Neural cell (in vitro differentiated cells): ENCODE results near the gene APH1A. TPM values are rescaled to one million over a fixed set of nuclear protein-coding genes. Genes with fewer than 3 reads are reported as not detected.
"Not testable (repeated sequence)": the region's sequence is repeated elsewhere in the genome, so short reads cannot be mapped to it uniquely, and the experiment has no call there.

Experiments used
- H2AFZ ChIP-seq: fragments of 200-600, 300-800 bp; sonication (generic), shearing (Covaris generic); 2 replicates; pipeline ENCODE4 v1.6.0; 2014; ENCODE audit warnings: low read depth, mild to moderate bottlenecking, antibody characterized with exemption, low read length, moderate library complexity
- H3F3A ChIP-seq: fragments of 200-600 bp; shearing (Covaris generic); 2 replicates; pipeline ENCODE4 v1.6.1; 2016; ENCODE audit warnings: mild to moderate bottlenecking, moderate library complexity, mixed read lengths, antibody characterized with exemption, low read length; ENCODE audit not compliant: insufficient read depth, poor library complexity, severe bottlenecking
- H3K27ac ChIP-seq: fragments of 200-600, 300-800 bp; sonication (generic), shearing (Covaris generic); 2 replicates; pipeline ENCODE4 v1.5.1; 2014; ENCODE audit warnings: mild to moderate bottlenecking, low read length, moderate library complexity
- H3K27me3 ChIP-seq: fragments of 300-800, 200-600 bp; sonication (generic), shearing (Covaris generic); 2 replicates; pipeline ENCODE4 v1.6.0; 2014; ENCODE audit warnings: mild to moderate bottlenecking, low read depth, low read length, moderate library complexity; ENCODE audit not compliant: insufficient read depth
- H3K36me3 ChIP-seq: fragments of 300-800, 200-600 bp; sonication (generic), shearing (Covaris generic); 2 replicates; pipeline ENCODE4 v1.5.1; 2014; ENCODE audit warnings: mild to moderate bottlenecking, antibody characterized with exemption, low read length, moderate library complexity; ENCODE audit not compliant: insufficient read depth
- H3K4me2 ChIP-seq: fragments of 300-800, 200-600 bp; sonication (generic), shearing (Covaris generic); 2 replicates; pipeline ENCODE4 v1.6.0; 2014; ENCODE audit warnings: mild to moderate bottlenecking, low read length
- H3K4me3 ChIP-seq: fragments of 300-800, 200-600 bp; sonication (generic), shearing (Covaris generic); 2 replicates; pipeline ENCODE4 v1.5.1; 2014; ENCODE audit warnings: mild to moderate bottlenecking, low read length, moderate library complexity
- H3K79me2 ChIP-seq: fragments of 200-600 bp; shearing (Covaris generic); replicated peaks from 2 replicates; pipeline ENCODE4 v1.6.0; 2014; ENCODE audit warnings: mild to moderate bottlenecking, low read length, moderate library complexity; ENCODE audit not compliant: insufficient read depth
- H3K9ac ChIP-seq: fragments of 300-800, 200-600 bp; sonication (generic), shearing (Covaris generic); 2 replicates; pipeline ENCODE4 v1.6.1; 2016; ENCODE audit warnings: mild to moderate bottlenecking, low read length, mixed read lengths
- H3K9me2 ChIP-seq: fragments of 200-600 bp; shearing (Covaris generic); 2 replicates; pipeline ENCODE4 v1.6.1; 2016; ENCODE audit warnings: mild to moderate bottlenecking, low read length, mixed read lengths; ENCODE audit not compliant: insufficient read depth
- H3K9me3 ChIP-seq: fragments of 200-600, 300-800 bp; sonication (generic), shearing (Covaris generic); 2 replicates; pipeline ENCODE4 v1.6.1; 2016; ENCODE audit warnings: mild to moderate bottlenecking, mixed run types, low read length, moderate library complexity, mixed read lengths
- H4K20me1 ChIP-seq: fragments of 200-600 bp; shearing (Covaris generic); 2 replicates; pipeline ENCODE4 v1.6.1; 2016; ENCODE audit warnings: mild to moderate bottlenecking, mixed run types; ENCODE audit not compliant: insufficient read depth
- EP300 ChIP-seq: fragments of 450-650 bp; conservative IDR thresholded peaks from 2 replicates; pipeline ENCODE4 v1.6.1; 2014; ENCODE audit warnings: antibody characterized with exemption, mild to moderate bottlenecking, moderate library complexity; ENCODE audit not compliant: poor library complexity, severe bottlenecking
- EZH2 ChIP-seq: fragments of 200-600, 300-800 bp; shearing (Covaris generic), sonication (generic); IDR thresholded peaks from 2 replicates; pipeline ENCODE4 v1.6.1; 2014; ENCODE audit warnings: antibody characterized with exemption, low read length, borderline replicate concordance, mild to moderate bottlenecking; ENCODE audit not compliant: insufficient read depth, poor library complexity, severe bottlenecking
- MXI1 ChIP-seq: fragments of 450-650 bp; conservative IDR thresholded peaks from 2 replicates; pipeline ENCODE4 v1.6.1; 2014; ENCODE audit warnings: antibody characterized with exemption, mild to moderate bottlenecking; ENCODE audit not compliant: poor library complexity, severe bottlenecking
- POLR2AphosphoS5 ChIP-seq: IDR thresholded peaks from 2 replicates; pipeline ENCODE4 v1.6.1; 2012
- RAD21 ChIP-seq: fragments of 450-650 bp; conservative IDR thresholded peaks from 2 replicates; pipeline ENCODE4 v1.6.1; 2014; ENCODE audit warnings: antibody characterized with exemption, mild to moderate bottlenecking, moderate library complexity
- SMC3 ChIP-seq: fragments of 450-650 bp; conservative IDR thresholded peaks from 2 replicates; pipeline ENCODE4 v1.6.1; 2014; ENCODE audit warnings: antibody characterized with exemption, mild to moderate bottlenecking, moderate library complexity; ENCODE audit not compliant: poor library complexity
- TAF1 ChIP-seq: IDR thresholded peaks from 2 replicates; pipeline ENCODE4 v1.6.1; 2012; ENCODE audit warnings: low read depth
- polyA plus RNA-seq: library from polyadenylated mRNA; depleted of rRNA; stranded (reverse); fragments of >200 nt; gene quantifications from 2 replicates; pipeline ENCODE4 v1.2.3, GENCODE V29; 2014
- TF ChIP-seq, protein P1 (sequence below): fragments of 450-650 bp; IDR thresholded peaks from 2 replicates; pipeline ENCODE4 v1.5.1; 2014; ENCODE audit warnings: antibody characterized with exemption, mild to moderate bottlenecking, moderate library complexity; ENCODE audit not compliant: poor library complexity, severe bottlenecking
- TF ChIP-seq, protein P2 (sequence below): IDR thresholded peaks from 2 replicates; pipeline ENCODE4 v1.6.1; 2012; ENCODE audit warnings: borderline replicate concordance

The APH1A gene
- polyA plus RNA-seq, 1 donor from 2014 or later, result 167 TPM

DNA sequence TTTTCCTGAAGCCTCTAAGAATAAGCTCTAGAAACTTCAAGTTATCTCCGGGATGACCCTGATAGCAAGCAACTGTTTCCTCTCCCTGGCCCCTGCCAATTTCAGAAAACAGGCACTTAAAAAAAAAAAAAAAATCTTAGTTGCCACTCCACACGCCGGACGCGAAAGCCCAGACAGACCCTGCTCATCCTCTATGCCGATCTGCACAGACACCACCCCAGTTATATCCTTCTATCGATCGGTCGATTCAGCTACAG, 34.6 kb downstream of the APH1A start:
- no peaks in the 10 kb centered on the region for H3K36me3 ChIP-seq
- H3K9ac ChIP-seq, result peak overlapping the region; percentile 55
- H3K4me3 ChIP-seq, result peak overlapping the region; percentile 85
- H3K27me3 ChIP-seq, result no peaks in the 10 kb centered on the region
- TF ChIP-seq EZH2, result no peak
- no peak for TF ChIP-seq MXI1
- TF ChIP-seq, protein P1, sequence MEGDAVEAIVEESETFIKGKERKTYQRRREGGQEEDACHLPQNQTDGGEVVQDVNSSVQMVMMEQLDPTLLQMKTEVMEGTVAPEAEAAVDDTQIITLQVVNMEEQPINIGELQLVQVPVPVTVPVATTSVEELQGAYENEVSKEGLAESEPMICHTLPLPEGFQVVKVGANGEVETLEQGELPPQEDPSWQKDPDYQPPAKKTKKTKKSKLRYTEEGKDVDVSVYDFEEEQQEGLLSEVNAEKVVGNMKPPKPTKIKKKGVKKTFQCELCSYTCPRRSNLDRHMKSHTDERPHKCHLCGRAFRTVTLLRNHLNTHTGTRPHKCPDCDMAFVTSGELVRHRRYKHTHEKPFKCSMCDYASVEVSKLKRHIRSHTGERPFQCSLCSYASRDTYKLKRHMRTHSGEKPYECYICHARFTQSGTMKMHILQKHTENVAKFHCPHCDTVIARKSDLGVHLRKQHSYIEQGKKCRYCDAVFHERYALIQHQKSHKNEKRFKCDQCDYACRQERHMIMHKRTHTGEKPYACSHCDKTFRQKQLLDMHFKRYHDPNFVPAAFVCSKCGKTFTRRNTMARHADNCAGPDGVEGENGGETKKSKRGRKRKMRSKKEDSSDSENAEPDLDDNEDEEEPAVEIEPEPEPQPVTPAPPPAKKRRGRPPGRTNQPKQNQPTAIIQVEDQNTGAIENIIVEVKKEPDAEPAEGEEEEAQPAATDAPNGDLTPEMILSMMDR, result no peak
- TF ChIP-seq SMC3, result no peak
- TF ChIP-seq TAF1, result no peak
- TF ChIP-seq EP300, result no peak
- no peak for TF ChIP-seq POLR2AphosphoS5
- TF ChIP-seq, protein P2, sequence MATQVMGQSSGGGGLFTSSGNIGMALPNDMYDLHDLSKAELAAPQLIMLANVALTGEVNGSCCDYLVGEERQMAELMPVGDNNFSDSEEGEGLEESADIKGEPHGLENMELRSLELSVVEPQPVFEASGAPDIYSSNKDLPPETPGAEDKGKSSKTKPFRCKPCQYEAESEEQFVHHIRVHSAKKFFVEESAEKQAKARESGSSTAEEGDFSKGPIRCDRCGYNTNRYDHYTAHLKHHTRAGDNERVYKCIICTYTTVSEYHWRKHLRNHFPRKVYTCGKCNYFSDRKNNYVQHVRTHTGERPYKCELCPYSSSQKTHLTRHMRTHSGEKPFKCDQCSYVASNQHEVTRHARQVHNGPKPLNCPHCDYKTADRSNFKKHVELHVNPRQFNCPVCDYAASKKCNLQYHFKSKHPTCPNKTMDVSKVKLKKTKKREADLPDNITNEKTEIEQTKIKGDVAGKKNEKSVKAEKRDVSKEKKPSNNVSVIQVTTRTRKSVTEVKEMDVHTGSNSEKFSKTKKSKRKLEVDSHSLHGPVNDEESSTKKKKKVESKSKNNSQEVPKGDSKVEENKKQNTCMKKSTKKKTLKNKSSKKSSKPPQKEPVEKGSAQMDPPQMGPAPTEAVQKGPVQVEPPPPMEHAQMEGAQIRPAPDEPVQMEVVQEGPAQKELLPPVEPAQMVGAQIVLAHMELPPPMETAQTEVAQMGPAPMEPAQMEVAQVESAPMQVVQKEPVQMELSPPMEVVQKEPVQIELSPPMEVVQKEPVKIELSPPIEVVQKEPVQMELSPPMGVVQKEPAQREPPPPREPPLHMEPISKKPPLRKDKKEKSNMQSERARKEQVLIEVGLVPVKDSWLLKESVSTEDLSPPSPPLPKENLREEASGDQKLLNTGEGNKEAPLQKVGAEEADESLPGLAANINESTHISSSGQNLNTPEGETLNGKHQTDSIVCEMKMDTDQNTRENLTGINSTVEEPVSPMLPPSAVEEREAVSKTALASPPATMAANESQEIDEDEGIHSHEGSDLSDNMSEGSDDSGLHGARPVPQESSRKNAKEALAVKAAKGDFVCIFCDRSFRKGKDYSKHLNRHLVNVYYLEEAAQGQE, result no peak
- no peak for TF ChIP-seq RAD21
- H3K4me2 ChIP-seq, result peak overlapping the region; percentile 91
- no peak overlapping the region for H3K27ac ChIP-seq
- no peaks in the 10 kb centered on the region for H3K9me2 ChIP-seq
- no peaks in the 10 kb centered on the region for H3K9me3 ChIP-seq
- peaks cover 27% of the 10 kb centered on the region for H3K79me2 ChIP-seq
- no peaks in the 10 kb centered on the region for H4K20me1 ChIP-seq
- no peaks in the 10 kb centered on the region for H3F3A ChIP-seq
- H2AFZ ChIP-seq, result peak overlapping the region; percentile 19

DNA sequence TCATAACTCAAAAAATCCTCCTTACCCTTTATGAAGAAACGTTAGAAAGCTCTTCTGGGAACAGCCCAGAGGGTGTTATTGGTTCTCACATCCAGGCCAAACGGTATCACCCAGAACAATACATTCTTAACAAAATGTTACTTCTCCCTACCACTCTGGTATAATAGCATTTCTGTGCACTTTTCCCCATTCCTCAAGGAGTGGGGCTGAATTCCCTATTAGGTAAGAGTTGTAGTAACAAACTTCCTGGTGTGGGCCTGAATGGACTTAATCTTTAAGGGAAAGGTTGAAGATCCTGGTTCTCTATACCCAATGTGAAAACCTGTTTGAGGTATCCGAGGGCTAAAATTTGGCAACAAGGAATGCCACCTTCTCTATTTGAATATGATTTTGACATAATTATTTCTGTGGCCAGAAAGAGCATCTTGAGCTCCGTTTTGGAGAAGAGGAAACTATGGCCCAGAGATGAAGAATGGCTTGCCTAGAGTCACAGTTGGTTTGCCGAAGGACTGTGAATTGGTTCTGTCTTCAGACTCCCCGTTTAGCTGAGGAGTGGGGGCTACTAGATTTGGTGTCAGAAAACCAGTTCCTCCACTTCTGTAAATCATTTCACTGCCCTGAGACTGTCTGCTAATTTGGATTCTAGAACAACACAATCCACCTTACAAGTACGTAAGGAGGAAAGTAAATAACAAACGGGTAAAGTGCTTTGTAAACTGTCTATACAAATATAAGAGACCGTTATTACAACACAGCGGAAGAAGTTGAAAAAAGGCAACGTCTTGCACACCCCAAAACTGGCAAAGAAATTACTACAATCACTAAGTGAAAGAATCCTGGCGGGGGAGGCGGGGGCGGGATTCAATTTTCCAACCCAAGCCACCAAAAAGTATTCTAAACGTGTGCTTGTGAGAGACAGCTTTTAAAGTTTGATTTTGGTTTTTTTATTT, 35.2 kb downstream of the APH1A start:
- peaks cover 27% of the 10 kb centered on the region for H3K79me2 ChIP-seq
- H3F3A ChIP-seq, result no peaks in the 10 kb centered on the region
- no peaks in the 10 kb centered on the region for H3K9me3 ChIP-seq
- H3K27me3 ChIP-seq, result no peaks in the 10 kb centered on the region
- H4K20me1 ChIP-seq, result no peaks in the 10 kb centered on the region
- no peak for TF ChIP-seq EZH2
- no peak for TF ChIP-seq SMC3
- no peak for TF ChIP-seq EP300
- no peak for TF ChIP-seq POLR2AphosphoS5
- TF ChIP-seq, protein P2, result no peak
- no peak for TF ChIP-seq RAD21
- TF ChIP-seq, protein P1, result no peak
- no peak for TF ChIP-seq TAF1
- no peak for TF ChIP-seq MXI1
- H3K36me3 ChIP-seq, result no peaks in the 10 kb centered on the region
- H3K4me2 ChIP-seq, result no peak overlapping the region
- peak overlapping the region; percentile 85 for H3K4me3 ChIP-seq
- H3K9ac ChIP-seq, result peak overlapping the region; percentile 55
- no peak overlapping the region for H3K27ac ChIP-seq
- H2AFZ ChIP-seq, result no peak overlapping the region
- no peaks in the 10 kb centered on the region for H3K9me2 ChIP-seq

DNA sequence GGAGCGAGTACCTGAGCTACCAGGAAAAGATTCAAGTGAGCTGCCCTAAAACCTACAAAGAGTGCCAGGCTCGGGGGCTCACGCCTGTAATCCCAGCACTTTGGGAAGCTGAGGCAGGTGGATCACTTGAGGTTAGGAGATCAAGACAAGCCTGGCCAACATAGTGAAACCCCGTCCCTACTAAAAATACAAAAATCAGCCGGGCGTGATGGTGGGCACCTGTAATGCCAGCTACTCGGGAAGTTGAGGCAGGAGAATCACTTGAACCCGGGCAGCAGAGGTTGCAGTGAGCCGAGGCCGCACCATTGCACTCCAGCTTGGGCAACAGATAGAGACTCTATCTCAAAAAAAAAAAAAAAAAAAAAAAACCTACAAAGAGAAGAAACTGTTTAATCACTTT, 35.9 kb downstream of the APH1A start:
- not testable (repeated sequence) for H3K9ac ChIP-seq, H4K20me1 ChIP-seq, H3F3A ChIP-seq, H3K36me3 ChIP-seq, H2AFZ ChIP-seq, H3K27ac ChIP-seq, H3K4me2 ChIP-seq, H3K9me2 ChIP-seq, H3K4me3 ChIP-seq, H3K27me3 ChIP-seq, H3K9me3 ChIP-seq
- H3K79me2 ChIP-seq, result peaks cover 27% of the 10 kb centered on the region
